ENCODE data around the gene CD38. TPM values are rescaled to one million over a fixed set of nuclear protein-coding genes. Genes with fewer than 3 reads are reported as not detected.

Gene CD38
- total and polyA plus RNA-seq, 4 experiments from 2014 or later = 0.69 to 3.0 (median 1.4) TPM

GRCh38 chr4:15894393-15894792, 116.3 kb downstream of the CD38 start:
- no peaks in the 10 kb centered on the region for H3K36me3 ChIP-seq (ENCODE audit: insufficient read depth, low read length)
- no peaks in the 10 kb centered on the region for H3K4me1 ChIP-seq (ENCODE audit: insufficient read depth, low read length)
- no peaks in the 10 kb centered on the region for H3K4me1 Mint-ChIP-seq
- intact Hi-C loops (cut with micrococcal nuclease) = no loop called here
- H3K27me3 Mint-ChIP-seq = peaks cover 4 to 13% of the 10 kb centered on the region in 2 donors
- H3K4me3 Mint-ChIP-seq = no peak overlapping the region
- H3K27ac ChIP-seq (ENCODE audit: low read depth, low read length) = no peak overlapping the region
- no peak overlapping the region for H3K27ac Mint-ChIP-seq
- CTCF ChIA-PET (ENCODE audit: partially characterized antibody) = interaction anchor here (1.7 kb wide), 1 partner anchor 11 kb away, joined by 5 read pairs; no protein-coding TSS in a partner anchor
- H3K9me3 Mint-ChIP-seq = peaks cover 0 to 2% (median 0%) of the 10 kb centered on the region in 8 donors
- peaks cover 4% of the 10 kb centered on the region for H3K27me3 ChIP-seq (ENCODE audit: insufficient read depth, low read length)
- no peak overlapping the region for H3K4me3 ChIP-seq (ENCODE audit: low read length in 2 of 2)
- DNase-seq = no peak
- H3K9me3 ChIP-seq (ENCODE audit: control insufficient read depth in 1 of 2, low read length in 2 of 2) = no peaks in the 10 kb centered on the region
- H3K36me3 Mint-ChIP-seq = no peaks in the 10 kb centered on the region
- POLR2A ChIA-PET (ENCODE audit: partially characterized antibody) = no interaction called here

GRCh38 chr4:15894921-15895916, 117.1 kb downstream of the CD38 start:
- Histone ChIP-seq H3K36me3 (ENCODE audit: insufficient read depth, low read length) (no peaks in the 10 kb centered on the region), H3K4me3 (ENCODE audit: low read length in 2 of 2) (no peak overlapping the region), H3K9me3 (ENCODE audit: control insufficient read depth in 1 of 2, low read length in 2 of 2) (no peaks in the 10 kb centered on the region), H3K4me1 (ENCODE audit: insufficient read depth, low read length) (no peaks in the 10 kb centered on the region), H3K27me3 (ENCODE audit: insufficient read depth, low read length) (peaks cover 4% of the 10 kb centered on the region), H3K27ac (ENCODE audit: low read depth, low read length) (no peak overlapping the region)
- Mint-ChIP-seq H3K9me3 (peaks cover 0 to 2% (median 0%) of the 10 kb centered on the region in 8 donors), H3K27me3 (peaks cover 10 to 20% of the 10 kb centered on the region in 2 donors), H3K4me3 (no peak overlapping the region), H3K27ac (no peak overlapping the region), H3K36me3 (no peaks in the 10 kb centered on the region), H3K4me1 (no peaks in the 10 kb centered on the region)
- intact Hi-C loops (cut with micrococcal nuclease) = no loop called here
- CTCF ChIA-PET (ENCODE audit: partially characterized antibody) = interaction anchor here (1.0 to 1.7 kb wide), 2 partner anchors 12 to 13 kb away, joined by 3 to 5 read pairs; no protein-coding TSS in a partner anchor
- POLR2A ChIA-PET (ENCODE audit: partially characterized antibody) = no interaction called here
- no peak for DNase-seq

GRCh38 chr4:15897577-15897976, 119.4 kb downstream of the CD38 start:
- no peak overlapping the region for H3K27ac ChIP-seq (ENCODE audit: low read depth, low read length)
- H3K4me1 Mint-ChIP-seq = no peaks in the 10 kb centered on the region
- H3K9me3 ChIP-seq (ENCODE audit: control insufficient read depth in 1 of 2, low read length in 2 of 2) = no peaks in the 10 kb centered on the region
- H3K36me3 Mint-ChIP-seq = no peaks in the 10 kb centered on the region
- POLR2A ChIA-PET (ENCODE audit: partially characterized antibody) = no interaction called here
- H3K4me1 ChIP-seq (ENCODE audit: insufficient read depth, low read length) = no peaks in the 10 kb centered on the region
- DNase-seq = no peak
- H3K4me3 Mint-ChIP-seq = no peak overlapping the region
- H3K4me3 ChIP-seq (ENCODE audit: low read length in 2 of 2) = no peak overlapping the region
- intact Hi-C loops (cut with micrococcal nuclease) = no loop called here
- H3K27me3 Mint-ChIP-seq = peaks cover 20 to 27% of the 10 kb centered on the region in 2 donors
- H3K36me3 ChIP-seq (ENCODE audit: insufficient read depth, low read length) = no peaks in the 10 kb centered on the region
- no peak overlapping the region for H3K27ac Mint-ChIP-seq
- peaks cover 4% of the 10 kb centered on the region for H3K27me3 ChIP-seq (ENCODE audit: insufficient read depth, low read length)
- H3K9me3 Mint-ChIP-seq = peaks cover 0 to 4% (median 0%) of the 10 kb centered on the region in 8 donors
- CTCF ChIA-PET (ENCODE audit: partially characterized antibody) = interaction anchor here (1.1 to 1.6 kb wide), 2 partner anchors 12 to 15 kb away, joined by 3 to 7 read pairs; no protein-coding TSS in a partner anchor

GRCh38 chr4:15898902-15899301, 120.8 kb downstream of the CD38 start:
- no peaks in the 10 kb centered on the region for H3K36me3 Mint-ChIP-seq
- H3K27me3 Mint-ChIP-seq = peaks cover 25 to 32% of the 10 kb centered on the region in 2 donors
- no peaks in the 10 kb centered on the region for H3K4me1 ChIP-seq (ENCODE audit: insufficient read depth, low read length)
- DNase-seq = no peak
- peaks cover 0 to 4% (median 0%) of the 10 kb centered on the region in 8 donors for H3K9me3 Mint-ChIP-seq
- peaks cover 8% of the 10 kb centered on the region for H3K27me3 ChIP-seq (ENCODE audit: insufficient read depth, low read length)
- H3K36me3 ChIP-seq (ENCODE audit: insufficient read depth, low read length) = no peaks in the 10 kb centered on the region
- H3K4me3 Mint-ChIP-seq = no peak overlapping the region
- no peak overlapping the region for H3K27ac Mint-ChIP-seq
- CTCF ChIA-PET (ENCODE audit: partially characterized antibody) = interaction anchor here (1.6 kb wide), 1 partner anchor 16 kb away, joined by 7 read pairs; no protein-coding TSS in a partner anchor
- no peak overlapping the region for H3K4me3 ChIP-seq (ENCODE audit: low read length in 2 of 2)
- intact Hi-C loops (cut with micrococcal nuclease) = no loop called here
- H3K9me3 ChIP-seq (ENCODE audit: control insufficient read depth in 1 of 2, low read length in 2 of 2) = no peaks in the 10 kb centered on the region
- H3K27ac ChIP-seq (ENCODE audit: low read depth, low read length) = no peak overlapping the region
- no peaks in the 10 kb centered on the region for H3K4me1 Mint-ChIP-seq
- POLR2A ChIA-PET (ENCODE audit: partially characterized antibody) = no interaction called here

GRCh38 chr4:15899511-15899910, 121.4 kb downstream of the CD38 start:
- no peaks in the 10 kb centered on the region for H3K36me3 ChIP-seq (ENCODE audit: insufficient read depth, low read length)
- H3K9me3 ChIP-seq (ENCODE audit: control insufficient read depth in 1 of 2, low read length in 2 of 2) = no peaks in the 10 kb centered on the region
- H3K4me3 ChIP-seq (ENCODE audit: low read length in 2 of 2) = no peak overlapping the region
- H3K27ac ChIP-seq (ENCODE audit: low read depth, low read length) = no peak overlapping the region
- ChIA-PET CTCF (ENCODE audit: partially characterized antibody) (no interaction called here), POLR2A (ENCODE audit: partially characterized antibody) (no interaction called here)
- peaks cover 30 to 35% of the 10 kb centered on the region in 2 donors for H3K27me3 Mint-ChIP-seq
- no peaks in the 10 kb centered on the region for H3K36me3 Mint-ChIP-seq
- H3K4me1 ChIP-seq (ENCODE audit: insufficient read depth, low read length) = no peaks in the 10 kb centered on the region
- H3K9me3 Mint-ChIP-seq = peaks cover 0 to 2% (median 0%) of the 10 kb centered on the region in 8 donors
- peaks cover 4% of the 10 kb centered on the region for H3K27me3 ChIP-seq (ENCODE audit: insufficient read depth, low read length)
- no peaks in the 10 kb centered on the region for H3K4me1 Mint-ChIP-seq
- intact Hi-C loops (cut with micrococcal nuclease) = no loop called here
- DNase-seq = no peak
- H3K27ac Mint-ChIP-seq = no peak overlapping the region
- H3K4me3 Mint-ChIP-seq = no peak overlapping the region

- Mint-ChIP-seq H3K4me1 (no peaks in the 10 kb centered on the region), H3K36me3 (no peaks in the 10 kb centered on the region), H3K4me3 (no peak overlapping the region), H3K27ac (no peak overlapping the region), H3K27me3 (peaks cover 34 to 40% of the 10 kb centered on the region in 2 donors), H3K9me3 (peaks cover 0 to 3% (median 0%) of the 10 kb centered on the region in 8 donors)
- Histone ChIP-seq H3K27ac (ENCODE audit: low read depth, low read length) (no peak overlapping the region), H3K9me3 (ENCODE audit: control insufficient read depth in 1 of 2, low read length in 2 of 2) (no peaks in the 10 kb centered on the region), H3K27me3 (ENCODE audit: insufficient read depth, low read length) (peaks cover 4% of the 10 kb centered on the region), H3K4me1 (ENCODE audit: insufficient read depth, low read length) (no peaks in the 10 kb centered on the region), H3K36me3 (ENCODE audit: insufficient read depth, low read length) (no peaks in the 10 kb centered on the region), H3K4me3 (ENCODE audit: low read length in 2 of 2) (no peak overlapping the region)
- intact Hi-C loops (cut with micrococcal nuclease) = no loop called here
- no peak for DNase-seq
- ChIA-PET CTCF (ENCODE audit: partially characterized antibody) (no interaction called here), POLR2A (ENCODE audit: partially characterized antibody) (no interaction called here)
Measured at GRCh38 chr4:15901007-15901406, 122.9 kb downstream of the CD38 start.

GRCh38 chr4:15901998-15902397, 123.9 kb downstream of the CD38 start:
- DNase-seq = no peak
- H3K36me3 Mint-ChIP-seq = no peaks in the 10 kb centered on the region
- CTCF ChIA-PET (ENCODE audit: partially characterized antibody) = interaction anchor here (0.8 to 2.7 kb wide), 2 partner anchors 9 to 19 kb away, joined by 3 to 8 read pairs; no protein-coding TSS in a partner anchor

More at GRCh38 chr4:15901998-15902397, 123.9 kb downstream of the CD38 start:
- no peak overlapping the region for H3K4me3 Mint-ChIP-seq
- POLR2A ChIA-PET (ENCODE audit: partially characterized antibody) = no interaction called here
- H3K27me3 Mint-ChIP-seq = peaks cover 34 to 41% of the 10 kb centered on the region in 2 donors
- no peaks in the 10 kb centered on the region for H3K4me1 ChIP-seq (ENCODE audit: insufficient read depth, low read length)
- peaks cover 4% of the 10 kb centered on the region for H3K27me3 ChIP-seq (ENCODE audit: insufficient read depth, low read length)
- intact Hi-C loops (cut with micrococcal nuclease) = no loop called here
- H3K4me3 ChIP-seq (ENCODE audit: low read length in 2 of 2) = no peak overlapping the region
- no peaks in the 10 kb centered on the region for H3K9me3 ChIP-seq (ENCODE audit: control insufficient read depth in 1 of 2, low read length in 2 of 2)
- no peak overlapping the region for H3K27ac ChIP-seq (ENCODE audit: low read depth, low read length)
- peaks cover 0 to 3% (median 0%) of the 10 kb centered on the region in 8 donors for H3K9me3 Mint-ChIP-seq
- no peaks in the 10 kb centered on the region for H3K4me1 Mint-ChIP-seq
- H3K36me3 ChIP-seq (ENCODE audit: insufficient read depth, low read length) = no peaks in the 10 kb centered on the region
- H3K27ac Mint-ChIP-seq = no peak overlapping the region
